K562 (cell line): ENCODE data around the gene COL4A1. TPM values are rescaled to one million over a fixed set of nuclear protein-coding genes. Genes with fewer than 3 reads are reported as not detected.

Experiments used
- ATAC-seq: fragments of 200-7000 bp; cut with Tn5 transposase; 3 replicates; pipeline ENCODE4 v1.9.1; 2020; ENCODE audit warnings: moderate library complexity
- BruUV-seq: library from RNA; stranded (reverse); fragments of 400-500 nt; replicated peaks from 2 replicates; lab custom pipeline; 2021; lab: Mats Ljungman, UMichigan
- CTCF ChIA-PET: fragments of 300-600 bp; formaldehyde crosslinking; extraction: SDS; loops from one replicate; lab custom pipeline; 2021; ENCODE audit warnings: low intra/inter-chr PET ratio; lab: Yijun Ruan, JAX
- POLR2A ChIA-PET: fragments of 300-600, 350-650 bp; sonication (Branson Sonifier 250); formaldehyde crosslinking; extraction: SDS; loops from one replicate; lab custom pipeline; 2021; ENCODE audit warnings: antibody characterized with exemption, inconsistent platforms; lab: Yijun Ruan, JAX
- DNase-seq, 4 experiments: peaks; one replicate each; pipeline versions ENCODE4 v3.0.0 to v3.0.0-alpha.2; 2011 to 2018; ENCODE audit warnings: low spot score in 3 of 4, mixed read lengths in 3 of 4; ENCODE audit errors: extremely low read depth in 1 of 4
- FAIRE-seq: peaks from 2 replicates; lab custom pipeline; 2011; peaks lifted over from hg19 to GRCh38; lab: Jason Lieb, UNC
- H2AFZ ChIP-seq: 2 replicates; pipeline ENCODE4 v1.6.0; 2011; ENCODE audit warnings: low read depth, low read length, control low read depth, inconsistent platforms
- H3K27ac ChIP-seq: fragments of 200-600 bp; 3 replicates; pipeline ENCODE4 v1.8.0; 2011; ENCODE audit warnings: low read depth, mild to moderate bottlenecking, control low read depth, inconsistent platforms, low read length, moderate library complexity, mixed read lengths; ENCODE audit errors: extremely low read depth
- H3K27me3 ChIP-seq, 2 experiments: fragments of 300-600 bp in 1 of 2; 2 replicates in 1 of 2; 3 replicates in 1 of 2; pipeline versions ENCODE4 v1.6.0 to v1.8.0; 2011; ENCODE audit warnings: inconsistent platforms in 2 of 2, low read length in 2 of 2, mild to moderate bottlenecking in 1 of 2, mixed read lengths in 1 of 2, moderate library complexity in 1 of 2; ENCODE audit not compliant: control insufficient read depth in 2 of 2, insufficient read depth in 2 of 2
- H3K36me3 ChIP-seq: fragments of 300-600 bp; 3 replicates; pipeline ENCODE4 v1.8.0; 2011; ENCODE audit warnings: mild to moderate bottlenecking, low read length, inconsistent platforms; ENCODE audit not compliant: control insufficient read depth, insufficient read depth
- H3K4me1 ChIP-seq, 2 experiments: fragments of 200-600 bp in 1 of 2; replicated peaks in 1 of 2; 2 replicates in 1 of 2; 3 replicates in 1 of 2; pipeline versions ENCODE4 v1.5.1 to v1.8.0; 2011; ENCODE audit warnings: inconsistent platforms in 2 of 2, low read length in 2 of 2, mild to moderate bottlenecking in 1 of 2, mixed read lengths in 1 of 2, moderate library complexity in 1 of 2; ENCODE audit not compliant: control insufficient read depth in 2 of 2, insufficient read depth in 2 of 2
- H3K4me2 ChIP-seq: 2 replicates; pipeline ENCODE4 v1.6.1; 2011; ENCODE audit warnings: low read length, control low read depth, inconsistent platforms, mixed read lengths; ENCODE audit not compliant: insufficient read depth
- H3K4me3 ChIP-seq: fragments of 200-600 bp; sonication (generic), shearing (Covaris generic); 2 replicates; pipeline ENCODE4 v1.5.1; 2016; ENCODE audit warnings: control low read depth, inconsistent platforms
- H3K79me2 ChIP-seq: fragments of 200-600 bp; 3 replicates; pipeline ENCODE4 v1.8.0; 2011; ENCODE audit warnings: low read length, inconsistent platforms; ENCODE audit not compliant: control insufficient read depth, insufficient read depth
- H3K9ac ChIP-seq, 2 experiments: 2 replicates each; pipeline versions ENCODE4 v1.6.0 to v1.6.1; 2011; ENCODE audit warnings: low read depth in 2 of 2, low read length in 2 of 2, control low read depth in 1 of 2, inconsistent platforms in 1 of 2, mild to moderate bottlenecking in 1 of 2, mixed read lengths in 1 of 2; ENCODE audit not compliant: insufficient read depth in 1 of 2
- H3K9me1 ChIP-seq: one replicate; pipeline ENCODE4 v1.6.0; 2011; ENCODE audit warnings: inconsistent platforms, mild to moderate bottlenecking, low read length, moderate library complexity; ENCODE audit not compliant: control insufficient read depth, insufficient read depth
- H3K9me3 ChIP-seq: replicated peaks from 2 replicates; pipeline ENCODE4 v1.5.1; 2011; ENCODE audit warnings: low read depth, low read length, inconsistent platforms; ENCODE audit not compliant: control insufficient read depth, insufficient read depth
- H4K20me1 ChIP-seq: replicated peaks from 2 replicates; pipeline ENCODE4 v1.6.1; 2011; ENCODE audit warnings: low read length, inconsistent platforms, mixed read lengths; ENCODE audit not compliant: control insufficient read depth, insufficient read depth
- CSDE1 ChIP-seq, 2 experiments: fragments of 450-650 bp; IDR thresholded peaks; 2 replicates each; pipeline ENCODE4 v1.6.1; 2016; ENCODE audit warnings: mild to moderate bottlenecking in 1 of 2
- ELF2 ChIP-seq: fragments of 250-450 bp; sonication (Bioruptor Pico); IDR thresholded peaks from 2 replicates; pipeline ENCODE4 v1.5.0; 2021; ENCODE audit warnings: mild to moderate bottlenecking
- KDM1A ChIP-seq, 2 experiments: fragments of 450-650 bp; IDR thresholded peaks; 2 replicates each; pipeline ENCODE4 v1.6.1; 2016; ENCODE audit warnings: mild to moderate bottlenecking in 2 of 2
- POLR3A ChIP-seq: IDR thresholded peaks from 2 replicates; pipeline ENCODE4 v1.6.1; 2011; ENCODE audit warnings: borderline replicate concordance, mild to moderate bottlenecking, moderate library complexity; ENCODE audit not compliant: insufficient read length, insufficient read depth; ENCODE audit errors: extremely low read depth
- SIX5 ChIP-seq, 2 experiments: IDR thresholded peaks; 2 replicates each; pipeline ENCODE4 v1.6.1; 2011; ENCODE audit warnings: low read length in 2 of 2, borderline replicate concordance in 1 of 2, low read depth in 1 of 2, mild to moderate bottlenecking in 1 of 2, moderate library complexity in 1 of 2; ENCODE audit not compliant: insufficient read depth in 1 of 2
- TAF15 ChIP-seq: fragments of 200-400 bp; formaldehyde crosslinking; IDR thresholded peaks from 2 replicates; pipeline ENCODE4 v1.6.1; 2017; ENCODE audit warnings: mild to moderate bottlenecking, low read depth, low read length, moderate library complexity
- XRCC3 ChIP-seq: fragments of 450-650 bp; IDR thresholded peaks from 2 replicates; pipeline ENCODE4 v1.6.1; 2017; ENCODE audit warnings: mild to moderate bottlenecking, moderate library complexity
- ZFP36 ChIP-seq: fragments of 150-350 bp; IDR thresholded peaks from 2 replicates; pipeline ENCODE4 v1.6.1; 2018; ENCODE audit warnings: low read length, low read depth; ENCODE audit not compliant: partially characterized antibody
- ZKSCAN8 ChIP-seq: fragments of 200-800 bp; sonication (Bioruptor generic); IDR thresholded peaks from 2 replicates; pipeline ENCODE4 v1.6.1; 2016; ENCODE audit warnings: missing genetic modification characterization, missing compliant biosample characterization
- ZNF143 ChIP-seq: sonication (generic); formaldehyde crosslinking; IDR thresholded peaks from 2 replicates; pipeline ENCODE4 v1.9.0; 2022; ENCODE audit warnings: mild to moderate bottlenecking, missing genetic modification reagents
- ZNF263 ChIP-seq: sonication (generic); formaldehyde crosslinking; IDR thresholded peaks from 2 replicates; pipeline ENCODE4 v1.8.0; 2022; ENCODE audit warnings: mild to moderate bottlenecking, missing genetic modification reagents, borderline replicate concordance
- ZNF324 ChIP-seq: fragments of 250-450 bp; sonication (Bioruptor Pico); IDR thresholded peaks from 2 replicates; pipeline ENCODE4 v1.4.0; 2020; ENCODE audit warnings: mild to moderate bottlenecking
- ZNF395 ChIP-seq: fragments of 200-800 bp; sonication (Bioruptor generic); IDR thresholded peaks from 2 replicates; pipeline ENCODE4 v1.6.1; 2017; ENCODE audit warnings: missing genetic modification characterization, missing compliant biosample characterization
- ZNF507 ChIP-seq: conservative IDR thresholded peaks from 2 replicates; pipeline ENCODE4 v1.6.1; 2017; ENCODE audit warnings: missing genetic modification characterization, missing compliant biosample characterization
- ZZZ3 ChIP-seq: fragments of 450-650 bp; IDR thresholded peaks from 2 replicates; pipeline ENCODE4 v1.6.1; 2016; ENCODE audit warnings: antibody characterized with exemption, mild to moderate bottlenecking, moderate library complexity
- WGBS: fragments of 100-300 bp; shearing (Covaris generic); methylation state at CpG from one replicate; pipeline ENCODE4 v1.1.6; 2016; ENCODE audit warnings: low coverage, mixed read lengths; ENCODE audit not compliant: insufficient coverage; ENCODE audit errors: missing lambda C conversion rate; 5-methylcytosine and 5-hydroxymethylcytosine counted together
- in situ Hi-C: fragments of 300-500 bp; cut with MboI; formaldehyde crosslinking; loops from 4 replicates; pipeline ENCODE4 v1.15.0; 2018; ENCODE audit warnings: inconsistent platforms, mixed read lengths
- intact Hi-C: fragments of 100-400 bp; cut with micrococcal nuclease; formaldehyde crosslinking; loops from 2 replicates; pipeline ENCODE4 v1.14.2; 2022
- polyA plus RNA-seq, 8 experiments: library from polyadenylated mRNA; depleted of rRNA in 4 of 8; stranded (reverse) in 5 of 8; unstranded in 3 of 8; fragments of >200 nt; fragmentation: Nextera tagmentation in 2 of 8; fragmentation: Illumina TruSeq in 1 of 8; extraction: Ambion mirVana in 2 of 8; extraction: Trizol in 1 of 8; gene quantifications; 2 replicates each; pipeline versions ENCODE4 v1.2.1 to v1.2.3, GENCODE V29; 2011 to 2014; ENCODE audit warnings: inconsistent platforms in 1 of 8, missing spikeins in 1 of 8
- total RNA-seq, 7 experiments: library from RNA; depleted of rRNA in 6 of 7; stranded (reverse); fragments of >200 nt in 6 of 7; fragmentation: Illumina TruSeq in 2 of 7; extraction: Trizol in 2 of 7; gene quantifications; 2 replicates each; pipeline versions ENCODE4 v1.2.1 to v1.2.3, GENCODE V29; 2011 to 2021; ENCODE audit warnings: low replicate concordance in 1 of 7
- TF ChIP-seq, protein P1 (sequence below): fragments of 450-650 bp; IDR thresholded peaks from 2 replicates; pipeline ENCODE4 v1.6.1; 2016; ENCODE audit warnings: missing biosample characterization, missing genetic modification characterization

Gene COL4A1
- total and polyA plus RNA-seq, 9 of the 15 experiments (the other 6 are each of a cell fraction or from before 2014, with no cell fraction given) = 0.35 TPM; not detected in 8

- TF ChIP-seq TAF15 (no peak), XRCC3 (no peak), ZNF143 (no peak), SIX5 (IDR thresholded peaks at IDR 0.05; ENCODE audit: borderline replicate concordance in 1 of 2, insufficient read depth in 1 of 2, low read depth in 1 of 2, low read length in 2 of 2) (no peak), ELF2 (CRISPR knock-in tag) (no peak)
- TF ChIP-seq, all 486 proteins: peak for 0
These were observed 89.9 kb downstream of the COL4A1 start (continued) for GRCh38 chr13:110217085-110217484.

DNA sequence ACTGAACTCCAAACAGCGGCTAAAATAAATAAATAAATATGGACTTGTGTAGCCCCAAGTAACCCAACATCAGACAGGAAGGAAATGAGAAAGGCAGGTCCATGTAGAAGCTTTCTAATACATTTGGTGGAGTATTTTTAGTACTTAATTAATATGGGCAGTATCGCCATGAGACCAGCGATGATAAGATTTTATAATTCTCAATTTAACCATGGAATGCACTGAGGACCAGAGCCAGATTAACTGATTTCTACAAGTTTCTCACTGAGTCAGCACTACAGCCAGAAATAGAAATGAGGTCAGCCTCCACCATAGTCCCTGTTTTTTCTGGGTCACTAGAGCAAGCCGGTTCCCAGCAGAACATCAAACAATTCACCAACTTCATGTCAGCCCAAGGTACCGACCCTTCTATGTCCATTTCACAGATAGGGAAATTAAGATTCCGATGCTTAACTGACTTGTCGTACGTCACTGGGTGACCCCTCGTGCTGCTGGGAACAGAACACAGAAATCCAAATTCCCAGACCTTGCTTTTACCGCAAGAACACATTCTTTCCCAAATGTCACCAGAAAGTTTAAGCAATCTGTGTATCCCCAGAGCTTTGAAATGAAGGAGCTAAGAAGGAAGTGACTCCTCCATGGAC, 90.4 kb downstream of the COL4A1 start:
- 1% methylated on average over 10 of the region's 10 CpGs for WGBS
- CTCF ChIA-PET = no interaction called here
- POLR2A ChIA-PET = interaction anchor here (0.6 kb wide), 1 partner anchor 93 kb away, joined by 4 read pairs; no protein-coding TSS in a partner anchor

More for the DNA sequence above, 90.4 kb downstream of the COL4A1 start:
- Histone ChIP-seq H3K4me3 (no peak overlapping the region), H3K9me3 (no peaks in the 10 kb centered on the region), H3K79me2 (no peaks in the 10 kb centered on the region), H3K9me1 (no peaks in the 10 kb centered on the region), H4K20me1 (no peaks in the 10 kb centered on the region), H3K27ac (no peak overlapping the region), H3K27me3 (peaks cover 0 to 24% of the 10 kb centered on the region in 2 experiments; a peak in 3 of 5 replicates), H3K4me2 (no peak overlapping the region), H3K36me3 (no peaks in the 10 kb centered on the region), H2AFZ (no peak overlapping the region), H3K9ac (no peak overlapping the region), H3K4me1 (no peaks in the 10 kb centered on the region)
- TF ChIP-seq ZNF324 (CRISPR knock-in tag) = no peak
- TF ChIP-seq, protein P1, sequence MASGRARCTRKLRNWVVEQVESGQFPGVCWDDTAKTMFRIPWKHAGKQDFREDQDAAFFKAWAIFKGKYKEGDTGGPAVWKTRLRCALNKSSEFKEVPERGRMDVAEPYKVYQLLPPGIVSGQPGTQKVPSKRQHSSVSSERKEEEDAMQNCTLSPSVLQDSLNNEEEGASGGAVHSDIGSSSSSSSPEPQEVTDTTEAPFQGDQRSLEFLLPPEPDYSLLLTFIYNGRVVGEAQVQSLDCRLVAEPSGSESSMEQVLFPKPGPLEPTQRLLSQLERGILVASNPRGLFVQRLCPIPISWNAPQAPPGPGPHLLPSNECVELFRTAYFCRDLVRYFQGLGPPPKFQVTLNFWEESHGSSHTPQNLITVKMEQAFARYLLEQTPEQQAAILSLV (tag) = no peak
- no peak for TF ChIP-seq ZNF395 (CRISPR knock-in tag)
- no peak for TF ChIP-seq ZNF263 (CRISPR knock-in tag)
- no peak for TF ChIP-seq CSDE1 (IDR thresholded peaks at IDR 0.05)
- no peak for TF ChIP-seq ZKSCAN8
- TF ChIP-seq ZZZ3 = no peak
- no peak for TF ChIP-seq POLR3A
- TF ChIP-seq ZNF507 (tag) = no peak
- TF ChIP-seq KDM1A (IDR thresholded peaks at IDR 0.05) = no peak
- no peak for TF ChIP-seq ZFP36
- no peak for FAIRE-seq
- BruUV-seq = no TSS peak
- intact Hi-C loops (no loop called here), in situ Hi-C loops (no loop called here)
- ATAC-seq = no peak
- no peak for DNase-seq
